HepG2 (cell line): Measurements from ENCODE around the gene UBR4. TPM values are rescaled to one million over a fixed set of nuclear protein-coding genes. Genes with fewer than 3 reads are reported as not detected.

Experiments
- ATRX ChIP-seq: sonication (generic); formaldehyde crosslinking; IDR thresholded peaks from 2 replicates; pipeline ENCODE4 v1.4.0; 2020; ENCODE audit warnings: missing genetic modification reagents, borderline replicate concordance
- CHD4 ChIP-seq: fragments of 200-600 bp; sonication (generic); IDR thresholded peaks from 2 replicates; pipeline ENCODE4 v1.7.0; 2017; ENCODE audit warnings: mild to moderate bottlenecking, low read length, borderline replicate concordance
- FIP1L1 ChIP-seq: fragments of 200-400 bp; formaldehyde crosslinking; IDR thresholded peaks from 2 replicates; pipeline ENCODE4 v1.6.1; 2018; ENCODE audit warnings: low read depth, mild to moderate bottlenecking, low read length, moderate library complexity, borderline replicate concordance; ENCODE audit not compliant: insufficient read depth
- LCORL ChIP-seq, 2 experiments: fragments of 450-650 bp in 1 of 2; sonication (generic) in 1 of 2; formaldehyde crosslinking in 1 of 2; IDR thresholded peaks; 2 replicates each; pipeline versions ENCODE4 v1.5.0 to v1.6.1; 2017 to 2020; ENCODE audit warnings: antibody characterized with exemption in 1 of 2, missing genetic modification reagents in 1 of 2
- RBFOX2 ChIP-seq: fragments of 200-400 bp; formaldehyde crosslinking; IDR thresholded peaks from 2 replicates; pipeline ENCODE4 v1.6.1; 2017; ENCODE audit warnings: low read depth, mild to moderate bottlenecking, low read length
- SRSF1 ChIP-seq: fragments of 200-400 bp; formaldehyde crosslinking; optimal IDR thresholded peaks from 2 replicates; pipeline ENCODE3; 2017; ENCODE audit warnings: mild to moderate bottlenecking, low read depth, low read length, moderate library complexity
- SRSF4 ChIP-seq: fragments of 200-400 bp; formaldehyde crosslinking; IDR thresholded peaks from one replicate; pipeline ENCODE4 v1.6.1; 2018; ENCODE audit warnings: mild to moderate bottlenecking, low read depth, low read length, moderate library complexity; ENCODE audit not compliant: poor library complexity, severe bottlenecking
- TCF12 ChIP-seq, 2 experiments: fragments of 450-650 bp in 1 of 2; sonication (generic) in 1 of 2; formaldehyde crosslinking in 1 of 2; IDR thresholded peaks; 2 replicates each; pipeline versions ENCODE4 v1.6.1 to v1.8.0; 2017 to 2022; ENCODE audit warnings: antibody characterized with exemption in 1 of 2, mild to moderate bottlenecking in 1 of 2, missing genetic modification reagents in 1 of 2, moderate library complexity in 1 of 2
- YEATS4 ChIP-seq: sonication (generic); formaldehyde crosslinking; IDR thresholded peaks from 2 replicates; pipeline ENCODE4 v1.4.0; 2020; ENCODE audit warnings: missing genetic modification reagents, borderline replicate concordance
- ZNF121 ChIP-seq: sonication (generic); formaldehyde crosslinking; IDR thresholded peaks from 2 replicates; pipeline ENCODE4 v1.5.0; 2020; ENCODE audit warnings: mild to moderate bottlenecking, missing genetic modification reagents
- ZNF20 ChIP-seq: sonication (generic); formaldehyde crosslinking; IDR thresholded peaks from 2 replicates; pipeline ENCODE4 v1.4.0; 2020; ENCODE audit warnings: mild to moderate bottlenecking, moderate library complexity, missing genetic modification reagents
- ZNF333 ChIP-seq: sonication (generic); formaldehyde crosslinking; IDR thresholded peaks from 2 replicates; pipeline ENCODE4 v1.4.0; 2020; ENCODE audit warnings: mild to moderate bottlenecking, missing genetic modification reagents, borderline replicate concordance
- ZNF543 ChIP-seq: sonication (generic); formaldehyde crosslinking; IDR thresholded peaks from 2 replicates; pipeline ENCODE4 v1.4.0; 2020; ENCODE audit warnings: mild to moderate bottlenecking, missing genetic modification reagents
- ZNF549 ChIP-seq: sonication (generic); formaldehyde crosslinking; IDR thresholded peaks from 2 replicates; pipeline ENCODE4 v1.5.0; 2020; ENCODE audit warnings: missing genetic modification reagents
- ZNF564 ChIP-seq: sonication (generic); formaldehyde crosslinking; IDR thresholded peaks from 2 replicates; pipeline ENCODE4 v1.8.1; 2023; ENCODE audit warnings: mild to moderate bottlenecking, missing genetic modification reagents
- ZNF598 ChIP-seq: sonication (generic); formaldehyde crosslinking; IDR thresholded peaks from 2 replicates; pipeline ENCODE4 v1.5.1; 2020; ENCODE audit warnings: mild to moderate bottlenecking, missing genetic modification reagents, borderline replicate concordance
- ZSCAN29 ChIP-seq: sonication (generic); formaldehyde crosslinking; conservative IDR thresholded peaks from 2 replicates; pipeline ENCODE4 v1.4.0; 2020; ENCODE audit warnings: mild to moderate bottlenecking, missing genetic modification reagents
- ZSCAN30 ChIP-seq: sonication (generic); formaldehyde crosslinking; IDR thresholded peaks from 2 replicates; pipeline ENCODE4 v1.5.0; 2020; ENCODE audit warnings: mild to moderate bottlenecking, missing genetic modification reagents
- polyA plus RNA-seq, 8 experiments: library from polyadenylated mRNA; depleted of rRNA in 3 of 8; stranded (reverse) in 7 of 8; unstranded in 1 of 8; fragments of >200 nt; fragmentation: Illumina TruSeq in 4 of 8; extraction: Trizol in 4 of 8; gene quantifications; 2 replicates each; pipeline versions ENCODE4 v1.2.1 to v1.2.3, GENCODE V29; 2011 to 2016; ENCODE audit warnings: low read depth in 4 of 8, missing spikeins in 1 of 8, mixed read lengths in 1 of 8; ENCODE audit not compliant: insufficient read depth in 1 of 8
- total RNA-seq, 5 experiments: library from RNA; depleted of rRNA; stranded (reverse); fragments of >200 nt; fragmentation: Illumina TruSeq; extraction: Trizol; gene quantifications; 2 replicates each; pipeline ENCODE4 v1.2.3, GENCODE V29; 2016; ENCODE audit warnings: low read depth in 1 of 5
- TF ChIP-seq, protein P1 (sequence below): IDR thresholded peaks from 2 replicates; pipeline ENCODE4 v1.6.1; 2016; ENCODE audit warnings: mild to moderate bottlenecking, missing biosample characterization, missing genetic modification reagents
- TF ChIP-seq, protein P2 (sequence below): sonication (generic); formaldehyde crosslinking; IDR thresholded peaks from 2 replicates; pipeline ENCODE4 v1.4.0; 2020; ENCODE audit warnings: mild to moderate bottlenecking, missing genetic modification reagents
- TF ChIP-seq, protein P3 (sequence below): sonication (generic); formaldehyde crosslinking; IDR thresholded peaks from 2 replicates; pipeline ENCODE4 v1.4.0; 2020; ENCODE audit warnings: missing genetic modification reagents; ENCODE audit errors: not compliant biosample characterization
- TF ChIP-seq, protein P4 (sequence below): sonication (generic); formaldehyde crosslinking; IDR thresholded peaks from 2 replicates; pipeline ENCODE4 v1.9.0; 2021; ENCODE audit warnings: missing genetic modification reagents, mild to moderate bottlenecking, borderline replicate concordance
- TF ChIP-seq, protein P5 (sequence below): sonication (generic); formaldehyde crosslinking; IDR thresholded peaks from 2 replicates; pipeline ENCODE4 v1.8.1; 2022; ENCODE audit warnings: low read depth, mild to moderate bottlenecking, missing genetic modification reagents

Gene UBR4
- total and polyA plus RNA-seq, 2 of the 13 experiments (the other 11 are each of a cell fraction or from before 2014, with no cell fraction given): 59.1 to 106 TPM

DNA sequence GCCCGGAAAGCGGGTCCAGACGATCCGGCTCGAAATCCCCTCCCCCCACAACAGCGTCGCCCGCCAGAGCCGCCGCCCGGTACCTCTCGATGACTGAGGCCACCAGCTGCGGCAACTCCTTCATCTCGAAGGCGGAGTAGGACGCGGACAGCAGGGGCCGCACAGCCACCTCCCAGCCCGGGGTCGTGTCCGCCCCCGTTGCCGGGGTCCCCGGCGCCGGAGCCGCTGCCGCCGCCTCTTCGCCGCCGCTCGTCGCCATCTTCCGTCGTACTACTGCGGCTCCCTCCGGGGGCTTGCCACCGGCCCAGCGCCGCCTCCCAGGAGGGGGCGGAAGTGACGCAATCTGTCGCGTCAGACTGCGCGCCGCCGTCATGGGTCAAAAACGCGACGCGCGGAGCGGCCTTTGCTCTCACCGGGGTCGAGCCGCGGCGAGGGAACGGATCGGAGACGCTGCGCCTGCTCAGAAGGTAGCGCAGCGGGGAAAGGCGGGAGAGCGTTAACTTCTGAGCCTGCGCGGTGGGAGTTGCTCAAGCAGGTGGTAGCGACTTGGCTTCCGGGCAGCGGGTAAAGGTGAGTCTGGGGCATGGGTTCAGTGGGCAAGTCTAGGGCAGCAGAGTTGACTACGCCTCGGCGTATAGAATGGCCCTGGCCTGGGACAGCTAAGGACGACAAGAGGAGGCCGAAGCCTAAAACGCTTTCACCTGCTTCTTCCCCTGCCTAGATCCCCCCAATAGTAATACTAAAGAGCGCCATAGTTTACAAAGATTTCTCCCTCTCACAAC, at the start of gene UBR4 (continued):
- TF ChIP-seq, protein P1, sequence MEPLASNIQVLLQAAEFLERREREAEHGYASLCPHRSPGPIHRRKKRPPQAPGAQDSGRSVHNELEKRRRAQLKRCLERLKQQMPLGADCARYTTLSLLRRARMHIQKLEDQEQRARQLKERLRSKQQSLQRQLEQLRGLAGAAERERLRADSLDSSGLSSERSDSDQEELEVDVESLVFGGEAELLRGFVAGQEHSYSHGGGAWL (CRISPR knock-in tag): peak; percentile 81; the same call in 1 of the 2 replicates
- TF ChIP-seq YEATS4 (CRISPR knock-in tag) (peak; percentile 85; the same call in 1 of the 2 replicates), ZNF543 (CRISPR knock-in tag) (peak; percentile 60; the same call in 1 of the 2 replicates), ATRX (CRISPR knock-in tag) (no peak), FIP1L1 (no peak), ZNF121 (no peak; the same call in 1 of the 2 replicates), LCORL (IDR thresholded peaks at IDR 0.05) (no peak), LCORL (CRISPR knock-in tag; IDR thresholded peaks at IDR 0.05) (peak; percentile 77), ZNF549 (CRISPR knock-in tag) (no peak), ZSCAN29 (no peak), ZNF20 (no peak), RBFOX2 (peak; percentile 98), SRSF4 (no peak), SRSF1 (no peak), TCF12 (IDR thresholded peaks at IDR 0.05) (no peak), TCF12 (CRISPR knock-in tag; IDR thresholded peaks at IDR 0.05) (peak; percentile 61; the same call in 1 of the 2 replicates), ZSCAN30 (CRISPR knock-in tag) (no peak), ZNF564 (CRISPR knock-in tag) (no peak; the same call in 1 of the 2 replicates), CHD4 (no peak; the same call in 1 of the 2 replicates), ZNF333 (CRISPR knock-in tag) (no peak; the same call in 1 of the 2 replicates), ZNF598 (CRISPR knock-in tag) (peak; percentile 20; the same call in 1 of the 2 replicates)
- TF ChIP-seq, protein P2, sequence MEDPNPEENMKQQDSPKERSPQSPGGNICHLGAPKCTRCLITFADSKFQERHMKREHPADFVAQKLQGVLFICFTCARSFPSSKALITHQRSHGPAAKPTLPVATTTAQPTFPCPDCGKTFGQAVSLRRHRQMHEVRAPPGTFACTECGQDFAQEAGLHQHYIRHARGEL (CRISPR knock-in tag): no peak
- TF ChIP-seq, protein P3, sequence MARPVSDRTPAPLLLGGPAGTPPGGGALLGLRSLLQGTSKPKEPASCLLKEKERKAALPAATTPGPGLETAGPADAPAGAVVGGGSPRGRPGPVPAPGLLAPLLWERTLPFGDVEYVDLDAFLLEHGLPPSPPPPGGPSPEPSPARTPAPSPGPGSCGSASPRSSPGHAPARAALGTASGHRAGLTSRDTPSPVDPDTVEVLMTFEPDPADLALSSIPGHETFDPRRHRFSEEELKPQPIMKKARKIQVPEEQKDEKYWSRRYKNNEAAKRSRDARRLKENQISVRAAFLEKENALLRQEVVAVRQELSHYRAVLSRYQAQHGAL: peak; percentile 89
- TF ChIP-seq, protein P4, sequence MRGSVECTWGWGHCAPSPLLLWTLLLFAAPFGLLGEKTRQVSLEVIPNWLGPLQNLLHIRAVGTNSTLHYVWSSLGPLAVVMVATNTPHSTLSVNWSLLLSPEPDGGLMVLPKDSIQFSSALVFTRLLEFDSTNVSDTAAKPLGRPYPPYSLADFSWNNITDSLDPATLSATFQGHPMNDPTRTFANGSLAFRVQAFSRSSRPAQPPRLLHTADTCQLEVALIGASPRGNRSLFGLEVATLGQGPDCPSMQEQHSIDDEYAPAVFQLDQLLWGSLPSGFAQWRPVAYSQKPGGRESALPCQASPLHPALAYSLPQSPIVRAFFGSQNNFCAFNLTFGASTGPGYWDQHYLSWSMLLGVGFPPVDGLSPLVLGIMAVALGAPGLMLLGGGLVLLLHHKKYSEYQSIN (CRISPR knock-in tag): no peak
- TF ChIP-seq, protein P5, sequence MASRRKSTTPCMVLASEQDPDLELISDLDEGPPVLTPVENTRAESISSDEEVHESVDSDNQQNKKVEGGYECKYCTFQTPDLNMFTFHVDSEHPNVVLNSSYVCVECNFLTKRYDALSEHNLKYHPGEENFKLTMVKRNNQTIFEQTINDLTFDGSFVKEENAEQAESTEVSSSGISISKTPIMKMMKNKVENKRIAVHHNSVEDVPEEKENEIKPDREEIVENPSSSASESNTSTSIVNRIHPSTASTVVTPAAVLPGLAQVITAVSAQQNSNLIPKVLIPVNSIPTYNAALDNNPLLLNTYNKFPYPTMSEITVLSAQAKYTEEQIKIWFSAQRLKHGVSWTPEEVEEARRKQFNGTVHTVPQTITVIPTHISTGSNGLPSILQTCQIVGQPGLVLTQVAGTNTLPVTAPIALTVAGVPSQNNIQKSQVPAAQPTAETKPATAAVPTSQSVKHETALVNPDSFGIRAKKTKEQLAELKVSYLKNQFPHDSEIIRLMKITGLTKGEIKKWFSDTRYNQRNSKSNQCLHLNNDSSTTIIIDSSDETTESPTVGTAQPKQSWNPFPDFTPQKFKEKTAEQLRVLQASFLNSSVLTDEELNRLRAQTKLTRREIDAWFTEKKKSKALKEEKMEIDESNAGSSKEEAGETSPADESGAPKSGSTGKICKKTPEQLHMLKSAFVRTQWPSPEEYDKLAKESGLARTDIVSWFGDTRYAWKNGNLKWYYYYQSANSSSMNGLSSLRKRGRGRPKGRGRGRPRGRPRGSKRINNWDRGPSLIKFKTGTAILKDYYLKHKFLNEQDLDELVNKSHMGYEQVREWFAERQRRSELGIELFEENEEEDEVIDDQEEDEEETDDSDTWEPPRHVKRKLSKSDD (CRISPR knock-in tag): peak; percentile 99
